Natural killer cell (primary cell): ENCODE measurements around the gene C8G. TPM values are rescaled to one million over a fixed set of nuclear protein-coding genes. Genes with fewer than 3 reads are reported as not detected.

Experiments
- ATAC-seq, 3 donors: fragments of 150-1000 bp in 2 of 3; fragments of 200-7000 bp in 1 of 3; cut with Tn5 transposase; 1 replicate in 1 of 3; 2 replicates in 2 of 3; pipeline ENCODE4 v1.10.0; 2021; ENCODE audit warnings: mild to moderate bottlenecking in 2 of 3, moderate library complexity in 2 of 3
- DNase-seq, 2 donors: peaks; one replicate each; pipeline versions ENCODE4 v3.0.0 to v3.0.0-alpha.2; 2013 to 2021; ENCODE audit warnings: mixed read lengths in 1 of 2
- H3K27ac ChIP-seq: one replicate; pipeline ENCODE4 v1.5.1; 2013; ENCODE audit warnings: mild to moderate bottlenecking, low read length
- H3K27me3 ChIP-seq: one replicate; pipeline ENCODE4 v1.6.1; 2013; ENCODE audit warnings: low read length; ENCODE audit not compliant: control insufficient read depth, insufficient read depth
- H3K36me3 ChIP-seq: one replicate; pipeline ENCODE4 v1.6.1; 2013; ENCODE audit warnings: low read length; ENCODE audit not compliant: control insufficient read depth, insufficient read depth
- H3K4me1 ChIP-seq: one replicate; pipeline ENCODE4 v1.6.1; 2013; ENCODE audit warnings: low read length; ENCODE audit not compliant: control insufficient read depth, insufficient read depth
- H3K4me3 ChIP-seq: one replicate; pipeline ENCODE4 v1.5.1; 2013; ENCODE audit warnings: low read length
- H3K9me3 ChIP-seq: one replicate; pipeline ENCODE4 v1.6.1; 2013; ENCODE audit warnings: low read length; ENCODE audit not compliant: control insufficient read depth, insufficient read depth
- H3K27ac Mint-ChIP-seq, 2 donors: one replicate each; pipeline ENCODE4 v1.8.0; 2022; ENCODE audit warnings: mild to moderate bottlenecking in 2 of 2, mixed read lengths in 2 of 2, moderate library complexity in 1 of 2
- H3K27me3 Mint-ChIP-seq, 2 donors: one replicate each; pipeline ENCODE4 v1.8.0; 2022; ENCODE audit warnings: low read depth in 2 of 2, mixed read lengths in 2 of 2
- H3K36me3 Mint-ChIP-seq: one replicate; pipeline ENCODE4 v1.8.0; 2022; ENCODE audit warnings: mixed read lengths
- H3K4me1 Mint-ChIP-seq, 2 donors: one replicate each; pipeline ENCODE4 v1.8.0; 2022; ENCODE audit warnings: mixed read lengths in 2 of 2
- H3K4me3 Mint-ChIP-seq: one replicate; pipeline ENCODE4 v1.8.0; 2022; ENCODE audit warnings: mild to moderate bottlenecking, moderate library complexity, mixed read lengths
- H3K9me3 Mint-ChIP-seq, 2 donors: one replicate each; pipeline ENCODE4 v1.8.0; 2022; ENCODE audit warnings: mixed read lengths in 2 of 2
- CTCF ChIP-seq: fragments of 200-600 bp; IDR thresholded peaks from one replicate; pipeline ENCODE4 v1.8.0; 2022; ENCODE audit warnings: antibody characterized with exemption
- WGBS: methylation state at CpG from one replicate; pipeline ENCODE4 v1.1.7; 2013; ENCODE audit warnings: missing lambda C conversion rate; ENCODE audit not compliant: insufficient coverage; 5-methylcytosine and 5-hydroxymethylcytosine counted together
- intact Hi-C: fragments of 100-400 bp; cut with micrococcal nuclease; formaldehyde crosslinking; loops from one replicate; pipeline ENCODE4 v1.14.2; 2022
- total RNA-seq, 4 donors: library from RNA; stranded (reverse); fragments of 120-200 nt in 1 of 4; gene quantifications; one replicate each; pipeline versions ENCODE4 v1.2.3 to v1.2.4, GENCODE V29; 2013 to 2022

Gene C8G
- total RNA-seq, 3 donors from 2014 or later (not counting 1 experiment from before 2014, with no cell fraction given), result 3.9 to 8.5 (median 7.3) TPM

DNA sequence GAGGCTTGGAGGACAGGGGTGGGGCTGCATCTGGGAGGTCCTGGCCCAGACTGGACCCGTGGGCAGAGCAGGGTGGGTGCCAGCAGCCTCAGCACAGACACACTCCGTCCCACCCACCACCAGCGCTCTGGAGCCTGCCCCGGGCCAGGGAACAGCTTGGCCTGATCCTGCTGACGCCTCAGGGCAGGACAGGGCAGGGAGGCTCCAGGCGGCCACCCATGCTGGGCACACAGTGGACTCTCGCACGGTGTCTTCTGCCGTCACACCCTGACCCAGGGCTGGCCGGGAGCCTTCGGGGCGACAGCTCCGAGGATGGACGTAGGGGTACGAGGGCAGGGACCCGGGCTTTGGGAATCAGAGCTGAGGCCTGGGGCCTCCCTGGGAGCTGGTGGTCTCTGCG is 24.1 kb downstream of the C8G start:
- Histone ChIP-seq H3K36me3 (no peaks in the 10 kb centered on the region), H3K4me1 (peaks cover 45% of the 10 kb centered on the region), H3K9me3 (no peaks in the 10 kb centered on the region), H3K27me3 (no peaks in the 10 kb centered on the region), H3K4me3 (no peak overlapping the region), H3K27ac (no peak overlapping the region)
- DNase-seq (no peak), ATAC-seq (no peak)
- Mint-ChIP-seq H3K4me3 (no peak overlapping the region), H3K36me3 (no peaks in the 10 kb centered on the region), H3K27me3 (no peaks in the 10 kb centered on the region), H3K9me3 (no peaks in the 10 kb centered on the region), H3K4me1 (peaks cover 17 to 27% of the 10 kb centered on the region in 2 donors), H3K27ac (no peak overlapping the region)
- 89% methylated on average over 17 of the region's 17 CpGs for WGBS
- intact Hi-C loops, result no loop called here
- TF ChIP-seq CTCF, result no peak

DNA sequence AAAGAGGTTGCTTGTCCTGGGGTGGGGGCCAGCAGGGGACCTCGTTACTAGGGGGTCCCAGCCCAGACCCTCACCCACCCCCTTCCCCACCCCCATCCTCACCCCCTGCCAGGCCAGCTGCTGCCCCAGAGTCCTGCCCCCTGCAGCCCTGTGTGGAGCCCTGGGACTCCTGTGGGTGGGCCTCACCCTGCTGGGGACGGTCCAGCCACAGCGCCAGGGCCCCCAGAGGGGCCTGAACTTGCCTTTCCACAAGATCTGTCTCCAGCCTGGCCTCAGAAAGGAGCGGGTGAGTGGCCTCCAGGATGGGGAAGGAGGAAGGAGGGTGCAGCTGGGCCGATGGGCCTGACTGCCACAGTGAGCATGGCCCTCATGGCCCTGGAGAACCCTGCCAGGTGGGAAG is 24.7 kb downstream of the C8G start:
- Mint-ChIP-seq H3K27me3 (no peaks in the 10 kb centered on the region), H3K9me3 (no peaks in the 10 kb centered on the region), H3K4me3 (no peak overlapping the region), H3K4me1 (peaks cover 12 to 26% of the 10 kb centered on the region in 2 donors), H3K27ac (no peak overlapping the region), H3K36me3 (no peaks in the 10 kb centered on the region)
- Histone ChIP-seq H3K4me1 (peaks cover 45% of the 10 kb centered on the region), H3K9me3 (no peaks in the 10 kb centered on the region), H3K4me3 (no peak overlapping the region), H3K27ac (no peak overlapping the region), H3K36me3 (no peaks in the 10 kb centered on the region), H3K27me3 (no peaks in the 10 kb centered on the region)
- TF ChIP-seq CTCF, result no peak
- intact Hi-C loops, result no loop called here
- 86% methylated on average over 4 of the region's 5 CpGs for WGBS
- ATAC-seq (no peak), DNase-seq (no peak)

- no peak overlapping the region for H3K27ac ChIP-seq
- ATAC-seq (no peak), DNase-seq (no peak)
- TF ChIP-seq CTCF, result no peak
- H3K36me3 ChIP-seq, result no peaks in the 10 kb centered on the region
- H3K4me1 Mint-ChIP-seq, result peaks cover 14 to 31% of the 10 kb centered on the region in 2 donors
- H3K36me3 Mint-ChIP-seq, result no peaks in the 10 kb centered on the region
- WGBS, result 70% methylated on average over 11 of the region's 11 CpGs
- H3K4me3 ChIP-seq, result no peak overlapping the region
- H3K4me1 ChIP-seq, result peaks cover 45% of the 10 kb centered on the region
- H3K27me3 ChIP-seq, result no peaks in the 10 kb centered on the region
- intact Hi-C loops, result no loop called here
- H3K27ac Mint-ChIP-seq, result no peak overlapping the region
- no peaks in the 10 kb centered on the region for H3K9me3 Mint-ChIP-seq
- H3K27me3 Mint-ChIP-seq, result no peaks in the 10 kb centered on the region
- no peak overlapping the region for H3K4me3 Mint-ChIP-seq
- H3K9me3 ChIP-seq, result no peaks in the 10 kb centered on the region
These were observed 25.3 kb downstream of the C8G start for GRCh38 chr9:136970361-136970760.

DNA sequence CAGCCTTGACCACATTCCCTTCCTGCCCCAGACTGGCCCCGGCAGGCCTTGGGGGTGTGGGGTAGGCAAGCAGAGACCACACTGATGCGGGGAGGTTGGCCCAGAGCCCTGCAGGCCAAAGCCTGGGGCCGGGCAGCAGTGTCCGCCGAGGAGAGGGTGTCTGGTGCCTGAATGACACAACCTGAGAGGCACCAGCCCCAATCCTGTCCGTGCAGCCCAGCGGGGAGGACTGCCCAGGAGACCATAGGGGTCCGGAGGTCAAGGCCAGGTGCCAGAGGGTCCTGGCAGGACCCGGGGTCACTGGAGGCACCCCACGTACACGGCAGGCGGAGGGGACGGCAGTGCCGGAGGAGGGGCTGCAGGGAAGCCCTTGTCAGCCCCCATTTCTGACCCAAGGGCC is 26.7 kb downstream of the C8G start:
- no peaks in the 10 kb centered on the region for H3K9me3 Mint-ChIP-seq
- WGBS, result 85% methylated on average over 14 of the region's 14 CpGs
- intact Hi-C loops, result no loop called here
- no peaks in the 10 kb centered on the region for H3K36me3 Mint-ChIP-seq
- H3K27me3 Mint-ChIP-seq, result no peaks in the 10 kb centered on the region
- H3K36me3 ChIP-seq, result no peaks in the 10 kb centered on the region
- peaks cover 6 to 34% of the 10 kb centered on the region in 2 donors for H3K4me1 Mint-ChIP-seq
- peaks cover 46% of the 10 kb centered on the region for H3K4me1 ChIP-seq
- no peaks in the 10 kb centered on the region for H3K9me3 ChIP-seq
- H3K27me3 ChIP-seq, result no peaks in the 10 kb centered on the region
- TF ChIP-seq CTCF, result no peak
- no peak overlapping the region for H3K27ac ChIP-seq
- ATAC-seq (no peak), DNase-seq (no peak)
- no peak overlapping the region for H3K27ac Mint-ChIP-seq
- H3K4me3 Mint-ChIP-seq, result no peak overlapping the region
- H3K4me3 ChIP-seq, result no peak overlapping the region
